ENCODE results near the gene APMAP.
A peak's percentile ranks its signal among the peaks of the same experiment; 100 is the strongest.
"Not testable (repeated sequence)": the region's sequence is repeated elsewhere in the genome, so short reads cannot be mapped to it uniquely, and the experiment has no call there.

Gene APMAP

DNA sequence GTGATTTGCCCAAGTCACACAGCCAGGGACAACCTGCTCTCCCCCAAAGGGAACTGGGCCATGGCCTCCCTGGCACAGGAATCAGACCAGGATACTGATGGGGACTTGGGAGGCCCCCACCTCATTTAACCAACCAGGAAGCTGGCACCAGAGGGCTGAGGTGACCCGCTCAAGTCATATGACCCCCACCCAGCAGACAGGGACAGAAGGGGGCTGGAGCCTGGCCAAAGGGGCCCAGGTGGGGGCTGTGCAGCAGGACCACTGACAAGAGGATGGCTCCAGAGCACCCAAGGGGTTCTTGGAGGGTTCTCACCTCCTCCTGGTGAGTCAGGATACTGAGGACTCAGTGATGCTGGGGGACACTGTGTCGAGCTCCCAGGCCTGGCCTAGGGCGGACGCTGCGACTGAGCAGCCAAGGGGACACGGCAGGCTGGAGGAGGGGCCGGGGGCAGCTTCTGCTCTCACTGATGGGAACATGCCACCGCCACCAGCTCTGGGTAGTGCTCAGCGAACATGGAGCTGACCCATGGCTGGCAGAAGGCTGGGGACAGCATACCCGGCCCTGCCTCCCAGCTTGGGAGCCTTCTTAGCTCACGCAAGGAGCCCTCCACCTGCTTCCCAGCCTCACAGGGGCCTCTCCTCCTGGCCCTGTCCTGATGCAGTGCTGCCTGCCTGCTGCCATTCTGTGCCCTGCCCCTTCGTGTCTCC, 42.3 kb downstream of the APMAP start:
- peak in 1 of 2 donors; percentile 19 for DNase-seq

GRCh38 chr20:24949756-24950127, 42.8 kb downstream of the APMAP start:
- peak in 1 of 2 donors; percentile 35 for DNase-seq

DNA sequence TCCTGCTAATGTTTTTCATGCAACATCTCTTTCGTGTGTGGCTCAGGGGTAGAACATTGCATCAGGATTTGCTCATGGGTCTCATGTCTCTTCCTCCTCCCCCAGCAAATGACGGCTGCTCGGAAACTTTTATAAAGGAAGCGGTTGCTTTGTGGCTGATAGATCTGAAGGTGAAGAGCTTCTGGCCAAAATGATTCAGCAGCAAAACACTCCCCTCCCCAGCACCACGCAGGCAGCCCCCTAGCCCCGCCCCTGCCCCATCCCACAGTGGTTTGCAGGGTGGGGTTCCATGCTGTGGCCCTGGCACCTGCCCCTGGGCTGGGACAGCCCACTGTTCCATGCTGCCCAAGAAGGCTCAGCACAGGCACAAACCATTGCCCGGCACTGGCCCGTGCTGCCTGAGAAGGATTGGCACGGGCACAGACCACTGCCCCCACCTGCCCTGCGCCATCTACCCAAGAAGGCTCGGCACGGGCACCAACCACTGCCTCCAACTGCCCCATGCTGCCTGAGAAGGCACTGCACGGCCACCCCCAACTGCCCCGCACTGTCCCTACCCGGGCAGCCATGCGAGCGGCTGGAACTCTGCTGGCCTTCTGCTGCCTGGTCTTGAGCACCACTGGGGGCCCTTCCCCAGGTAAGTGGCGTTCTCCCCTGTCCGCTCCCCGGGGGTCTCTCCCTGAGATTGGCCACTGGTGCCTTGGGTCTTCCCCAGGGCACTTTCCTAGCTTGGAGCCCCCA, 43.4 kb downstream of the APMAP start, which contains the start of gene CST7:
Gene CST7 (plus strand): TSS at position 331 of the 741 bp plus-strand sequence. CDS start 237 bp downstream, at position 568.
- DNase-seq = peak; percentile 87 to 90

GRCh38 chr20:24948396-24948938, 44.1 kb downstream of the APMAP start:
- not testable (repeated sequence) for DNase-seq

DNA sequence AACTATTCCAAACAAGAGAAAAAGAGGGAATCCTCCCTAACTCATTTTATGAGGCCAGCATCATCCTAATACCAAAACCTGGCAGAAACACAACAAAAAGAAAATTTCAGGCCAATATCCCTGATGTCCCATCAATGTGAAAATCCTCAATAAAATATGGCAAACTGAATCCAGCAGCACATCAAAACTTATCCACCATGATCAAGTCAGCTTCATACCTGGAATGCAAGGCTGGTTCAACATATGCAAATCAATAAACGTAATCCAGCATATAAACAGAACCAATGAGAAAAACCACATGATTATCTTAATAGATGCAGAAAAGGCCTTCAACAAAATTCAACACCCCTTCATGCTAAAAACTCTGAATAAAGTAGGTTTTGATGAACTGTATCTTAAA, 46.2 kb downstream of the APMAP start:
- DNase-seq = not testable (repeated sequence)

DNA sequence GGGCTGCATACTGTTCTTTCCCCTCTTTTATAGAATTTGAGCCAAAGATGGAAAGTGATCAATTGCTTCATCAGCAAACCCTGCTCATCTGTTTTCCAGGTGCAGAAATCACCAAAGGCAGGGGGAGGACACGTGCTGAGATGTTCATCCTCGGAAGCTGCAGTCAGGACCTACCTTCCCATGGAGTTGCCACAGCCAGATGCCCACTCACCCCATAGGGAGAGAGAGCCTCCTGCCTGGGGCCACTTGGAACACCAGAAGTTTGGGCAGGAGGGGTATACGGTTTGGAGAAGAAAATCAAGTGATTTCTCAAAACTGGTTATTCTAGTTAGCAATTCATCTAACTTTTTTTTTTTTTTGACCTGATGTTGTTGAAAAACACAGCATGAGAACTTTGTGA, 48.8 kb downstream of the APMAP start:
- no peak for DNase-seq

GRCh38 chr20:24943196-24943595, 49.4 kb downstream of the APMAP start:
- DNase-seq = no peak

- DNase-seq = no peak
Observed at GRCh38 chr20:24942679-24943078, 49.9 kb downstream of the APMAP start.

GRCh38 chr20:24939036-24939435, 53.5 kb downstream of the APMAP start:
- DNase-seq = no peak

DNA sequence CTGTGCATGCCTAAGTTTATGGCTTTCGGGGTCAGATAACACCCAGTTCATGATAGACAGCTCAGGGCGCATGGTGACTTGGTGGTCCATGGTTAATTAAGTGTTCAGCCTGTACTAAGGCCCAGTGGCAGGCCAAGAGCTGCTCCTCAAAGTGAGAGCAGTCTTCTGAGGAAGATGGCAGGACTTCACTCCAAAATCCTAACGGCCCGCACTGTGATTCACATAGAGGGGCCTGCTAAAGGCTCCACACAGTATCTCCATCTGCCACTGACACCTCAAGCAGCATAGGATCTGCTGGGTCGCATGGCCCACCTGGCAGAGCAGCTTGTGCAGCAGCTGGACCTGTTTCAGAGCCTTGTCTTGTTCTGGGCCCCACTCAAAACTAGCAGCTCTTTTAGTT, 54.1 kb downstream of the APMAP start:
- DNase-seq = no peak

- no peak for DNase-seq
Observed at GRCh38 chr20:24937579-24937978, 55.0 kb downstream of the APMAP start.

- no peak for DNase-seq
Observed at GRCh38 chr20:24936526-24937407, 55.8 kb downstream of the APMAP start.

DNA sequence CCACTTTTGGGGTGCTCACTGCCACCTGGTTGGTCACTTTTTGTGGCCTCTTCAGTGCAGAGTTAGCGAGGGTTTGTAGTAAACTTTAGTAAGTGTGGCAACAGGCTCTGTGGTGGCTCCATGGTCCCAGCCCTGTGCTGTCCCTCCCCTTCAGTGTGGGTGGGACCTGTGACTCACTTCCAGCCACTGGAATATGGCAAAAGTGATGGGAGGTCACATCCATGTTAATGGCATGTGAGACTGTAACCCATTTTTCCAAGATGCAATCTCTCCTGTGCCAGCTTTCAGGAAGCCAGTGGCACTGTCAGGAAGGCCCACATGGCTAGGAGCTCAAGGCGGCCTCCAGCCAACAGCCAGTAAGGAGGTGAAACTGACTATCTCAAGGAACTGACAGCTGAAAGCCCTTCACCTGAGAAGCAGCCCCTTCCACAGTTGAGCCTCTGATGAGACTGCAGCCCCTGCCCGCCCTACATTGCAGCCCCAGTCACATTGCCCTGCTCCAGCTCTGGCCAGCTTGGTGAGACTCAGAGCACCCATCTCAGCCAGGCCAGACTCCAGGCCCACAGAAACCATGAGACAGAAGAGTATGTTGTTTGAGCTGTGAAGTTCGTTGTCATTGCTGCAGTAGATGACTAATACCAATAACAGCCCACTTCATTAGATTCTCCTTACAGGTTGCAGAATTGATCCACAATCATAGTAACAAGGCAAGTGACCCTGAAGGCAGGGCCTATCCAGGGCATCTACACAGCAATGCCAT, 56.6 kb downstream of the APMAP start:
- no peak for DNase-seq

DNA sequence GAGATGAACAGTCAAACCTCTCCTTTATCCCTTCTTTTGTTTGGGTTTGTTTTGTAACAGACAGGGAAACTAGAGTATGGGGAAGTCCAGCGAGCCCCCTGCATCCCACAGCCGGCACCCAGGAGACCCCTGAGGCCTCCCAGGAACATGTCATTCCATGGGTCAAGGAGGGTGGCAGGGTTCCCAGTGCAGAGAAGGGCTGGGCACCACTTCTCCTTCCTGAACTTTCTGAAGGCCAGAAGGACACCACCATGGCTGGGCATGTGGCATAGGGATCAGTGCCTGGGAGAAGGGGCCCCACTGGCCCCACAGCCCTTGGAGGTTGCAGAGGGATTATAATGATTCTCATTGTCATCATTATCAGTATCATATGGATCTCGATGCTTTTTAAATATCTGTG, 57.4 kb downstream of the APMAP start:
- no peak for DNase-seq

- DNase-seq = no peak
Observed at GRCh38 chr20:24934716-24935115, 57.8 kb downstream of the APMAP start.

GRCh38 chr20:24934101-24934661, 58.4 kb downstream of the APMAP start:
- no peak for DNase-seq

GRCh38 chr20:24933266-24933908, 59.2 kb downstream of the APMAP start:
- no peak for DNase-seq

DNA sequence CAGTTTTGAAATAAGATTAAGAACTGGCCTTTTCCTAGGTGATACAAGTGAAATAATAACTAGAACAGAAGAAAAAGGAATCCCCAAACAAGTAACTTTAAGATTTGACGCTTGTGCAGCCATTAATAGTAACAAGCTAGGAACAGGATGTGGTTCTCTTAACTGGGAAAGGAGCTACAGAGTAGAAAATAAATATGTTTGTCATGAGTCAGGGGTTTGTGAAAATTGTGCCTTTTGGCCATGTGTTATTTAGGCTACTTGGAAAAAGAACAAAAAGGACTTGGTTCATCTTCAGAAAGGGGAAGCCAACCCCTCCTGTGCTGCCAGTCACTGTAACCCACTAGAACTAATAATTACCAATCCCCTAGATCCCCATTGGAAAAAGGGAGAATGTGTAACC, 60.7 kb downstream of the APMAP start:
- DNase-seq = peak in 1 of 2 donors; percentile 38

DNA sequence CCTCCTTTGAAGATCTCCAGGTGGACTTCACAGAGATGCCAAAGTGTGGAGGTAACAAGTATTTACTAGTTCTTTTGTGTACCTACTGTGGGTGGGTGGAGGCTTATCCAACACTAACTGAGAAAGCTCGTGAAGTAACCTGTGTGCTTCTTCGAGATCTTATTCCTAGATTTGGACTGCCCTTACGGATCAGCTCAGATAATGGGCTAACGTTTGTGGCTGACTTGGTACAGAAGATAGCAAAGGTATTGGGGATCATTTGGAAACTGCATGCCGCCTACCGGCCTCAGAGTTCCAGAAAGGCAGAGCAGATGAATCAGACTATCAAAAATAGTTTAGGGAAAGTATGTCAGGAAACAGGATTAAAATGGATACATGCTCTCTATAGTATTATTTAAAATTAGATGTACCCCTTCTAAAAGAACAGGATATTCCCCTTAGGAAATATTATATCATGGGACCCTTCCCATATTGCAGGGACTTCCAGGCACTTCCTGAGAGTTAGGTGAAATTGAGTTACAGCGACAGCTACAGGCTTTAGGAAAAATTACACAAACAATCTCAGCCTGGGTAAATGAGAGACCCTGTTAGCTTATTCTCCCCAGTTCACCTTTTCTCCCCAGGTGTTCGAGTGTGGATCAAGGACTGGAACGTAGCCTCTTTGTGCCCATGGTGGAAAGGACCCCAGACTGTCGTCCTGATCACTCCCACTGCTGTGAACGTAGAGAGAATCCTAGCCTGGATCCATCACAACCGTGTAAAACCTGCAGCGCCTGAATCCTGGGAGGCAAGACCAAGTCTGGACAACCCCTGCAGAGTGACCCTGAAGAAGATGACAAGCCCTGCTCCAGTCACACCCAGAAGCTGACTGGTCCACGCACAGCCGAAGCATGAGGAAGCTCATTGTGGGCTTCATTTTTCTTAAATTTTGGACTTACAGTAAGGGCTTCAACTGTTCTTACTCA, 61.5 kb downstream of the APMAP start:
- DNase-seq = peak in 1 of 2 donors; percentile 15

Data from CD4-positive, alpha-beta T cell treated with Interleukin-4 for 1 hour (primary cell).